Urinary bladder (tissue), 4 donors: Measurements from ENCODE around the gene PCSK6. TPM values are rescaled to one million over a fixed set of nuclear protein-coding genes. Genes with fewer than 3 reads are reported as not detected.

ENCODE experiments used
- DNase-seq: peaks from one replicate; pipeline ENCODE4 v3.0.0-alpha.2; 2015; ENCODE audit errors: extremely low spot score
- H3K27ac ChIP-seq: one replicate; pipeline ENCODE4 v1.5.1; 2013; ENCODE audit warnings: low read depth, mild to moderate bottlenecking, moderate library complexity
- H3K36me3 ChIP-seq: one replicate; pipeline ENCODE4 v1.6.1; 2013; ENCODE audit warnings: mild to moderate bottlenecking, moderate library complexity; ENCODE audit not compliant: insufficient read depth
- H3K4me1 ChIP-seq: one replicate; pipeline ENCODE4 v1.6.1; 2013; ENCODE audit warnings: mild to moderate bottlenecking, moderate library complexity; ENCODE audit not compliant: insufficient read depth
- H3K4me3 ChIP-seq: one replicate; pipeline ENCODE4 v1.5.1; 2013; ENCODE audit warnings: low read depth, low read length
- WGBS: extraction: QIAGEN DNeasy Blood & Tissue Kit; methylation state at CpG from one replicate; pipeline ENCODE4 v1.1.7; 2013; 5-methylcytosine and 5-hydroxymethylcytosine counted together
- polyA plus RNA-seq: library from polyadenylated mRNA; stranded (reverse); fragments of 200-250 nt; gene quantifications from one replicate; pipeline ENCODE4 v1.2.3, GENCODE V29; 2013
- total RNA-seq: library from RNA; depleted of rRNA; stranded (reverse); fragments of >200 nt; gene quantifications from one replicate; pipeline ENCODE4 v1.2.3, GENCODE V29; 2014
- donor health status: healthy with polysubstance abuse.
- donor health status: healthy.

PCSK6 gene
- total and polyA plus RNA-seq, 2 donors, result 2.5 to 14.1 TPM

DNA sequence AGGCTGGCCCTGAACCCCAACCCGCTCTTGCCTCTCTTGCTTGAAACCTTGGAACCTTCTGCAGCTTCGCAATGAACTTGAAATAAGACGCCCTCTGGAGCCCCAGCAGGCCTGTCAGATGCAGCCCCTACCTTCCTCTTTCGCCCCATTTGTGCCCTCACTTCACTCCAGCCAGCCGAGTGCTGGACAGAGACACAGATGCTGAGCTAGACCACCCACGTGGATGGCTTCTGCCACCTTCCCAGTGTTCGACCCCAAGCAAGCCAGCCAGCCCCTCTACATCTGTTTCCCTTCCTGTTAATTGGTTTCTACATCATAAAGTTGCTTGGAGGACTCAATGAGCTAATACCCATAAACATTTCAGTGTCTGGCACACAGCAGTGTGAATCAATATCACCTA is 170.7 kb downstream of the PCSK6 start:
- Histone ChIP-seq H3K4me3 (no peak overlapping the region), H3K36me3 (no peaks in the 10 kb centered on the region), H3K4me1 (no peaks in the 10 kb centered on the region), H3K27ac (no peak overlapping the region)
- 41% methylated on average over 7 of the region's 7 CpGs for WGBS
- DNase-seq, result no peak

DNA sequence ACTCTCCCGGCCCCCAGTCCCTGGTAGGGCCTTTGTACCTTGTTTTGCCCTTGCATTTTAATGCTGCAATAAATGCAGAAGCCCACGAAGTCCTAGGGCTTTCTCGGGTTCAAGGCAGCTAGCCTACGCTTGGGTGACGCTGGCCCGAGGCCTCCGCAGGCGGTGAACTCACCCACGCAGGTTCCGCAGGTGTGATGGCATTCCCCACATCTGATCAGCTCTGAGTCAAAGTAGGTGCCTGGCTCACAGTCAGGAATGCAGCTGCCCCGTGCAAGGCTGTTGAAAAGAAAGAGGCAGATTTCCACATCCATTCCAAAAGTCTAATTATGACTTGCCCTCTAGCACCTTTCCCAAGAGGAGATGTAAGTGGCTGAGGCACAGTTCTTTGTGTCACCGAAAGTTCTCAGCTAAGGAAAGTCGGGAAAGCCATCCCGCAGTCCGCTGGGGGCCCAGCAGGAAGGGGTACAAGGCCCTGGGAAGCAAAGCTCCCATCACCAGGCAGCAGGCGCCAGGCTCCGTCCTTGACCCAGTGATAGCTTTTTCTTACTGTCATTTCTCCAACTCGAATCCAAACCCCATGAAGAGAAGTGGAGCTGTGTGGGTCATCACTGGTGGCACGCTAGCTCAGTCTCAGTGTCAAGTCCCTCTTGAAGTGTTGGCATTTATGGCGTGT is 171.2 kb downstream of the PCSK6 start:
- Histone ChIP-seq H3K4me3 (no peak overlapping the region), H3K36me3 (no peaks in the 10 kb centered on the region), H3K27ac (no peak overlapping the region), H3K4me1 (no peaks in the 10 kb centered on the region)
- DNase-seq, result no peak
- 85% methylated on average over 20 of the region's 20 CpGs for WGBS

DNA sequence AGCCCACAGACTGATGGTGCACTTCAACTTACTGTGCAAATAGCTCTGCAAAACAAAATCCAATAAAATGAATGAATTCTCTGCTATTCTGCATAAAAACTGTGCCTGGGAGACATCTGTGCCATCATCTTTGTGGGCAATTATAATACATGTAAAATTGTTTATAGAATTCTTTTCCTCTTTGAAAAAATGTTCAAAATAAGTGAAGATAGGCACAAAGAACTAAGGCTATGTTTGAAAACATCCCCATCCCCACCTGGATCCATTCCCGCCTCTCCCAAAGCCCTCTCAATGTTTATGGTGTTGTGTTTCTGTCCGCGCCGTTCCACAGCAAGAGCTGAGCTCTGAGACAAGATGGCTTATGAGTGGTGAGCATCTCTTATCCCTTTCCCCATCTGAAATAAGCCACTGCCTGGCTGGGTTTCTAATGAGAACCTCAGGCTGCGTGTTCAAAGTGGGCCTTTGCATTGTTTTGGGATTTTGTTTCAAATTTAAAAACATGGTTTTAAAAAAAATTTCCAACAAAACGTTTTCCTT is 172.1 kb downstream of the PCSK6 start:
- H3K4me1 ChIP-seq, result no peaks in the 10 kb centered on the region
- WGBS, result 65% methylated on average over 6 of the region's 6 CpGs
- no peak for DNase-seq
- no peak overlapping the region for H3K4me3 ChIP-seq
- H3K36me3 ChIP-seq, result no peaks in the 10 kb centered on the region
- H3K27ac ChIP-seq, result no peak overlapping the region

DNA sequence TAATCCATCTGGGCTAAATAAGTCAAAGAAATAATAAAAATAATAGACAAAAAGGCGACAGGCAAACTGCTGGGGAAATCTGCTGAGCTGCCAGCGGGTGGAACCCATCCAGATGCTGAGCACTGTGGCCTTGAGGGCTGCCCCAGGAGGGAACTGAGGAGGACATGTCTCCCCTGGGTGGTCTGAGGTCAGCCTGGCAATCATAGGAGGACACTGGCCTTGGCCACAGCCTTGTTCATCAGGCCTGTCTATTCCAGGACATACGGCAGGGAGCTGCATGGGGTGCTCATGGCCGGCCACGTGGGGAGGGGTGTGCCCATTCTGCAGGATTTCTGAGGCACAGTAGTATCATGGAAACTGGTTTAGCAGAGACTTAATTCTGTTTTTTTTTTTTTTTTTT is 173.0 kb downstream of the PCSK6 start:
- no peak for DNase-seq
- no peak overlapping the region for H3K4me3 ChIP-seq
- WGBS, result 78% methylated on average over 5 of the region's 5 CpGs
- H3K4me1 ChIP-seq, result no peaks in the 10 kb centered on the region
- no peaks in the 10 kb centered on the region for H3K36me3 ChIP-seq
- no peak overlapping the region for H3K27ac ChIP-seq

DNA sequence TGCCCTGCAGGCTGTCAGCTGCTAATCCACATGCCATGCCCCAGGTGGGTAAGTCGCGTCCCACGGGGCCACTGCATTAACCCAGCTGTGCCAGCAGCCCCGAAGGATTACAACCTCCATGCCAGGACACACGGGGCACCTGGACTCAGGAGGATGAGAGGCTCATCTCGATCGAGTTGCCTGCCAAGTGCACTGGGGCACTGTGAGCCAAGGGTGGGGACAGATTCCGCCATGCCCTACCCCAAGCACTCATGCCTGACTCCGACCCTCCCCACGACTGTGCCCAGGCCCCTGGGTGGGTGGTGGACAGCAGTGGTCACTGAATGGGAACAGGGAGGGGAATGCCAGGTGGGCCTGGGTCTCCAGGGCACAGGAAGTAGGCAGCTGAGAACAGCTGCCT is 173.8 kb downstream of the PCSK6 start:
- H3K36me3 ChIP-seq, result no peaks in the 10 kb centered on the region
- H3K27ac ChIP-seq, result no peak overlapping the region
- H3K4me3 ChIP-seq, result no peak overlapping the region
- 90% methylated on average over 10 of the region's 10 CpGs for WGBS
- no peaks in the 10 kb centered on the region for H3K4me1 ChIP-seq
- no peak for DNase-seq

DNA sequence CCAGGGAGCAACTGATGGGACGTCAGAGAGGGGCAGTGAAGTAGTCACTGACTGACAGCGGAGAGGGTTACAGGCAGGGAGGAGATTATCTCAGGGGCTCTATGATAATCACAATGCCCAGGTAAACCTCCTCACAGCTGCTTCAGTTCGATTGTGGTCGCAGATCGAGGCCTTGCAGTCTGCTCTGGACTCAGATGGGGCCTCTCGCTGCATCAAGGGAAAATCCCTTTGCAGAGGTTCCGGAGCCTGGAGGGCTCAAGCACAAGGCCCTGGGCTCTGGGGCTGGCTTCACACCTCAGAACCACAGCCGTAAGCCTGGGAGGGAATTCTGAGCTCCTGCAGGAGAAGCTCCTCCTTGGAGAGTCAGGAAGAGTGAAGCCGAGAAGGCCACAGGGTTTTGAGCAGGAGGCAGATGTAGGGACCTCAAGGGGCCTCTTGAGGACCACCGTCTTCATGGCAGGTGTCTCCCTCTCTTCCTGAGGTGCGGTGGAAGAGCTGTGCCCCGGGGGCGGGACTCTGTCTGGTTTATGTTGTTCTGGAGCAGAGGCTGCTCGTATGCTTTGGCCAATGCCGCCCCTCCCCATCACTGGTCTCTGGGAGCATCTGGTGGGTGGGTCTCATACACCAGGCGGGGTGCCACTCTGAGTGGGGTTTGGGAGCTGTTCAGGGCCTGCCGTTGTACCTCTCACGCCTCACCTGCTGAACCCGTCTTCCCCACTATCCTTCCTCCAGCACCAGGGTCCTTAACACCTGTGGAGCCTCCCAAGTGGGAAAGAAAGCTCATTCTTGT is 175.0 kb downstream of the PCSK6 start:
- no peak for DNase-seq
- H3K27ac ChIP-seq, result no peak overlapping the region
- 82% methylated on average over 19 of the region's 19 CpGs for WGBS

DNA sequence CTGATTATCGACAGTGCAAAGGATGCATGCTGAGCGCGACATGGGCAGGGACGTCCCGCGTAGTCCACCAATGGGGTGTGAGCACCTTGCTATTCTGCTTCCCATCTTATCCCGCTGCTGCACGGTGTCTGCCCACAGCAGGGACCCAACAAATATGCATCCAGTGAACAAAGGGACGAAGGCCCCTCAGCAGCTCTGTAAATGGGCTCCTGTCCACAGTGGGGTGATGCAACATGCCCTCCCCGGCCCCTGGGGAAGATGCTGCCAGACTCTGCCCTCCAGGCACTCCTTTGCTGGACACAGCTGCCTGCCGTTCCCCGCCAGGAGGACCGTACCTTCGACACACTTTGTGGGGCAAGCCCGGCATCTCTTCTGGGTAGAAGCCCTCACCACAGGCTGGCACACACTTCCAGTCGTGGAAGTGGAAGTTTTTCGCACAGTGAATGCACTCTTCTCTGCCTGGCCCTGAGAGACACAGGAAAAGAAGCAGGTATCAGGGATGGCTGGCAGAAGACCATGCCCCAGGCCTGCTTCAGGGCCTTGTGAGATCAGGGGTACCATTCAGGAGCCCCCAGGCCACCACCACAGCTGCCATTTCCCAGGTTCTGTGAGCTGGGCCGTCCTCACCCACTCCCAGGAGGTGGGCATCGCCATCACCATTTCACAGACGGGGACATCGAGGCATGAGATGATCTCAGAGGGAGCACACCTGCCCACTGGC is 176.3 kb downstream of the PCSK6 start:
- no peak overlapping the region for H3K27ac ChIP-seq
- no peak for DNase-seq
- 89% methylated on average over 21 of the region's 21 CpGs for WGBS
- no peak overlapping the region for H3K4me3 ChIP-seq
- no peaks in the 10 kb centered on the region for H3K4me1 ChIP-seq
- no peaks in the 10 kb centered on the region for H3K36me3 ChIP-seq

More for the DNA sequence above, 175.0 kb downstream of the PCSK6 start:
- Histone ChIP-seq H3K4me1 (no peaks in the 10 kb centered on the region), H3K4me3 (no peak overlapping the region), H3K36me3 (no peaks in the 10 kb centered on the region)

DNA sequence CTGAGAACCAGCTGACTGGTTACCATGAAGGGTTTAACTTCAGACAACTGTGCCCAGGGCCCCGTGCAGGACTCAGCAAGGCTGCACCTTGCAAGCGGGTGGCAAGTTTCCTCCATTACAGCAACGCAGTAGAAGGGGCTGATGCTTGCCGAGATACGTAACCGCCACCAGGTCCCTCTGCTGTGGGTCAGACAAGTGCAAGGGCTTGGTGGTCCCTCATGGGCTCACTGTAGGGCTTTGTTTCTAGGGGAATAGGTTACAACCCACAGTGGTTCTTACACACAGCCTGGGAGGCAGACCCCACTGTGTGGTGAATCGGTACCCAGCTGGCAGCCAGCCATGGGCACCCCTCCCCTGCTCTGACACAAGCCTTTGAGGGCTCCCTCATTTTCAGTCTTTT is 179.0 kb downstream of the PCSK6 start:
- no peaks in the 10 kb centered on the region for H3K36me3 ChIP-seq
- H3K27ac ChIP-seq, result no peak overlapping the region
- 89% methylated on average over 7 of the region's 7 CpGs for WGBS
- no peaks in the 10 kb centered on the region for H3K4me1 ChIP-seq
- H3K4me3 ChIP-seq, result no peak overlapping the region
- DNase-seq, result no peak

DNA sequence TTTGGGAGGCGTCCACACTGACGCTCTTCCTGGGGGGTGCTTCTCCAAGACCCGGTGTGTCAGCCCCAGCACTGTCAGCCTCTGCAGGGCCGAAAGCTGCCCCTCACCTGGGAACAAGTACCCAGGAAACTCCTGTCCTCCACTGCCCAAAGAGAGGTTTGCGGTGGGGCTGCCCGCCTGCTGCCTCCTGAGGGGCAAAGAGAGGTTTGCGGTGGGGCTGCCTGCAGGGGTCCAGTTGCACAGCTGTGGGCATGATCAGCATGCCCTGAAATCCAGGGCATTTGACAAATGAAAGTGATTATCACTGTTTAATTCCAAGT is 179.4 kb downstream of the PCSK6 start:
- no peak overlapping the region for H3K27ac ChIP-seq
- DNase-seq, result no peak
- H3K4me1 ChIP-seq, result no peaks in the 10 kb centered on the region
- WGBS, result 89% methylated on average over 7 of the region's 7 CpGs
- no peaks in the 10 kb centered on the region for H3K36me3 ChIP-seq
- H3K4me3 ChIP-seq, result no peak overlapping the region

DNA sequence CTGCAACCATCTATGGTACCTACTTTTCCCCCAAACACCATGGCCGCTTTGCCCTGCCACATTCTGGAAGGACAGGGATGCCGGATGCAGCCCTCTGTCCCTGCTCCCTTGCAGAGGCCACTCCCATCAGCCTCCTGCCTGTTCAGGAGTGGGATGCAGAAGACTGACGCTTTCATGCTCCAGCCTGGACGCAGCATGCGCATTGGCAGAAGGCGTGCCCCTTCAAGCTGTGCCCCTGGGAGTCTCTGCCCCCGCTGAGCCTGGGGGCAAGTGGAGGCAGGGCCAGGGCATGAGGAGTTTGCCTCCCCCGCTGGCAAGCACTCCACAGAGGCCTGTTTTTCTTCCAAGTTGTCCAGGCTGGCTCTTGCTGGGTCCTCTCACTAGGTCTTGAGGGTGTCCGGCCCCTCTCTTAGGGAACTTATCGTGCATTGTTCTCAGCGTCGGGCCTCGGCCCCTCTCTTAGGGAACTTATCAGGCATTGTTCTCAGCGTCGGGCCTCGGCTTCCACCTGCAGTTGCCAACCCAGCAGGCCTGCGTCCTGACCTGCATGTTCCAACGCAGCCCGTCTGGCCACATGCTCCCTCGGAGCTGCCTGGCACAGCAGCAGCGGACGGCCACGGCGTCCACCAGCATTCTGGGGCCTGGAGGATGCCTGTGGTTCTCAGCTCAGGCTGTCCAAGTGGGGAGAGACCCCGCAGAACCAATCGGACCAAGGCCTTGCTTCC is 179.9 kb downstream of the PCSK6 start:
- 84% methylated on average over 26 of the region's 26 CpGs for WGBS

DNA sequence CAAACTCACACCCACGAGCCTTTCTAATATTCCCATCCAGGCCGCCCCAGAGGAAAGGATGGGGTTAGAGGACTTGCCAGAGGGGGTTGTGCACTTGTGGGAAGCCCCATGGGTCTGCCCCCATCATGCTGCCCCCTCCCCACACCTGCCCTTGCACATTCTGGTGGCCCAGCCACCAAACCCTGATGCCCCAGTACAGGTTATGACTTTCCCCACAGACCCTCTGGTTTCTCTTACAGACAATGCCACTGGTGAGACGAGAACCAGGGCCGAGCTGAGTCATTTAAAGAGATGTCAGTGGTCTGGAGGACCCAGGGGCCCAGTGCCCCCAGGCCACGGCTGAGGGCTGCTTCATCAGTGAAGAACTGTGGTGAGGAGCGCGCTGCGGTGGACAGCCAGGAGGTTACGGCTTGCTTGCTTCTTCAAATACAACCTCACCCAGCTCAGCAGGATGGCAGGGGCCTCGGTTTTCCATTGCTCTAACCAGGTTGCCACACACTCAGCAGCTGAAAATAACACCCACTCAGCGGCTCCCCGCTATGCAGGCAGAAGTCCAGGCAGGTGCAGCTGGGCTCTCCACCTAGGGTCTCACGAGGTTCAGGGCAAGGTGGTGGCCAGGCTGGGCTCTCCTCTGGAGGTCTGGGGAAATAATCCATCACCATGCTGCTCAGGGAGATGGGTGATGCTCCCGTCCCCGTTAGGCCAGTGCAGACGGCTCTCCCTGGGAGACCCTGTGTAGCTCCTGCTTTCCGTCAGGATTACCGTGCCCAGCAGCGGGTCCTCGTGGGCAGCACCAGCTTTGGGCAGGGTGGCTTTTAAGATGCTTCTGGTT is 180.7 kb downstream of the PCSK6 start:
- H3K4me1 ChIP-seq, result no peaks in the 10 kb centered on the region
- 83% methylated on average over 20 of the region's 20 CpGs for WGBS
- no peaks in the 10 kb centered on the region for H3K36me3 ChIP-seq
- no peak overlapping the region for H3K27ac ChIP-seq
- no peak for DNase-seq
- no peak overlapping the region for H3K4me3 ChIP-seq

More for the DNA sequence above, 179.9 kb downstream of the PCSK6 start:
- no peaks in the 10 kb centered on the region for H3K4me1 ChIP-seq
- H3K4me3 ChIP-seq, result no peak overlapping the region
- no peaks in the 10 kb centered on the region for H3K36me3 ChIP-seq
- DNase-seq, result no peak
- no peak overlapping the region for H3K27ac ChIP-seq

DNA sequence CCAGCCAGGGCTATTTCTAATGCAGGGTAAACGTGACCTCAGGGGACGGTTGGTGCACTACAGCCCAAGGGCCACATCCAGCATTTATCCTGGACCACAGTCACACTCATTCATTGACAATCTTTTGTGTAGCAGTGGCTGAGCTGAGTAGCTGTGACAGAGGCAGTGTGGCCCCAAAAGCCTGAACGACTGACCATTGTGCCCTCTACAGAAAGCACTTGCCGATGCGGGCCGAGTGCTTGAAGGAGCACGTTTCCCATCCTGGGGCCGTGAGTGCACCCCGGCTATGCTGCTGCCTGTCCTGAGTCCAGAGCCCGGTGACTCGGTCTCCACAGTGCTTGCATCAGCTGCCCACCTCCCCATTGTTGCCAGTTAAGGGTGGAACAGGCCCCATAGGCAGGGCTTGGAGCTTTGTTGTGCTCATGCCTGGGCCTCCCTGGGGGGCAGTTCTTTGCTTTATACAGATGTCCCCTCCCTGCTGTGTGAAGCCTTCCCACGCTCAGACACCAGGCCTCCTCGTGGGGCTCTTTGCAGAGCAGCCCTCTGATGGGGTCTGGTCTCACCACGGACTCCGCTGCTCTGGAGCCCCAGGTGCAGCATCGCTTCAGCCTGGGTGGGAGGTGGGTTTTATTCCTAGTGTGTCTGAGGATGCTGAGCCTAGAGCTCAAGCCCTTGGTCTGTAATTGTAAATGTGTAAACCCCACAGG is 181.5 kb downstream of the PCSK6 start:
- 78% methylated on average over 16 of the region's 16 CpGs for WGBS
- H3K27ac ChIP-seq, result no peak overlapping the region
- no peak for DNase-seq
- H3K4me1 ChIP-seq, result no peaks in the 10 kb centered on the region
- no peaks in the 10 kb centered on the region for H3K36me3 ChIP-seq
- H3K4me3 ChIP-seq, result no peak overlapping the region
